ENCODE data around the gene ZNF217. TPM values are rescaled to one million over a fixed set of nuclear protein-coding genes. Genes with fewer than 3 reads are reported as not detected.

Gene ZNF217
- total RNA-seq, 4 donors from 2014 or later, result 18.0 to 42.8 (median 27.8) TPM

DNA sequence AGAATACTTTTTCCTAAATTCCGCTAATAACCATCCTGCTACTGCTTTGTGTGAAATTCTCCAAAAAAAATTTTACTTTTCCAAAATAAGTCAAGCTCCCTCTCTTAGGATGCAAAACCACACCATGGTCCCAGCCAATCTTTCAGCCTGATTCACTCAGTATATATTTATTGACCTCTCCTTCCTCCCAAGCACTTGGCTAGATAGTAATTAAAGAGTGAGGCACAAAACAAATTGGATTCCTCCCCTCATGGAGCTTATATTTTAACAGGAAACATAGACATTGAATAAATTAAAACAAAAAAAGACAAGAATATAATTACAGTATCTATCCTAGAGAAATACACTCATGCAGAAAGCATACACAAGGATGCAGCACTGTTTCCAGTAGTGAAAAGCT is 9.0 kb upstream of the ZNF217 start:
- Histone ChIP-seq H3K27me3 (no peaks in the 10 kb centered on the region), H3K9me3 (no peaks in the 10 kb centered on the region), H3K36me3 (no peaks in the 10 kb centered on the region), H3K4me1 (peaks cover under 1 to 4% of the 10 kb centered on the region in 2 donors), H3K4me3 (replicated peaks in 1 of 3) (no peak overlapping the region), H3K27ac (no peak overlapping the region)
- intact Hi-C loops (cut with DNase I), result no loop called here
- TF ChIP-seq, protein P1, sequence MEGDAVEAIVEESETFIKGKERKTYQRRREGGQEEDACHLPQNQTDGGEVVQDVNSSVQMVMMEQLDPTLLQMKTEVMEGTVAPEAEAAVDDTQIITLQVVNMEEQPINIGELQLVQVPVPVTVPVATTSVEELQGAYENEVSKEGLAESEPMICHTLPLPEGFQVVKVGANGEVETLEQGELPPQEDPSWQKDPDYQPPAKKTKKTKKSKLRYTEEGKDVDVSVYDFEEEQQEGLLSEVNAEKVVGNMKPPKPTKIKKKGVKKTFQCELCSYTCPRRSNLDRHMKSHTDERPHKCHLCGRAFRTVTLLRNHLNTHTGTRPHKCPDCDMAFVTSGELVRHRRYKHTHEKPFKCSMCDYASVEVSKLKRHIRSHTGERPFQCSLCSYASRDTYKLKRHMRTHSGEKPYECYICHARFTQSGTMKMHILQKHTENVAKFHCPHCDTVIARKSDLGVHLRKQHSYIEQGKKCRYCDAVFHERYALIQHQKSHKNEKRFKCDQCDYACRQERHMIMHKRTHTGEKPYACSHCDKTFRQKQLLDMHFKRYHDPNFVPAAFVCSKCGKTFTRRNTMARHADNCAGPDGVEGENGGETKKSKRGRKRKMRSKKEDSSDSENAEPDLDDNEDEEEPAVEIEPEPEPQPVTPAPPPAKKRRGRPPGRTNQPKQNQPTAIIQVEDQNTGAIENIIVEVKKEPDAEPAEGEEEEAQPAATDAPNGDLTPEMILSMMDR (IDR thresholded peaks at IDR 0.05), result no peak
- TF ChIP-seq POLR2A (IDR thresholded peaks at IDR 0.05), result no peak
- DNase-seq, result no peak
- 95 to 100% methylated on average over 1 of the region's 1 CpG for WGBS, 2 donors

GRCh38 chr20:53599910-53600632 is 6.4 kb upstream of the ZNF217 start:
- intact Hi-C loops (cut with DNase I), result no loop called here
- TF ChIP-seq, protein P1 (IDR thresholded peaks at IDR 0.05), result no peak
- no peak for TF ChIP-seq POLR2A (IDR thresholded peaks at IDR 0.05)
- WGBS, 2 donors, result 72 to 74% methylated on average over 13 of the region's 13 CpGs
- Histone ChIP-seq H3K4me1 (peaks cover 15 to 17% of the 10 kb centered on the region in 2 donors), H3K4me3 (replicated peaks in 1 of 3) (no peak overlapping the region), H3K27me3 (no peaks in the 10 kb centered on the region), H3K27ac (no peak overlapping the region), H3K36me3 (no peaks in the 10 kb centered on the region), H3K9me3 (no peaks in the 10 kb centered on the region)
- DNase-seq, result no peak

DNA sequence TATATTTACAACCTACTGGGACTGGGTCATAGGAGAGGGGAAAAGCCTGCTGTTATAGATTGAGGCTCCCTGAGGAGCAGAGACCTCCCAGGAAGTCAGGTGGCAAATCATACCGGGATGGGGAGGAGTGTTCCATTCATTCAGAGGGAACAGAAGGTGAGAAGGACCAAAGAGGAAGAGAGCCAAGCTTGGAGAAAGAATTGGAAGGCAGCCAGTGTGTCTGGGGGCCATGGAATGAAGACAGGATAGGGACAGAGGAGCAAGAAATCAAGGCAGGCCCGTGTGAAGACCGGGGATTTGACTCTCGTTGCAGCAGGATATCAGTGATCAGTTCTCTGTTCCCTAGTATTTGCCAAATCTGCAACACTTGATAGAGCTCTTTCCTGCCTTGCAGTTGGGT is 5.7 kb upstream of the ZNF217 start:
- 56 to 57% methylated on average over 4 of the region's 4 CpGs for WGBS, 2 donors
- Histone ChIP-seq H3K9me3 (no peaks in the 10 kb centered on the region), H3K36me3 (no peaks in the 10 kb centered on the region), H3K27ac (peak overlapping the region in 1 of 3 donors; percentile 17), H3K4me1 (peaks cover 15 to 17% of the 10 kb centered on the region in 2 donors), H3K27me3 (no peaks in the 10 kb centered on the region), H3K4me3 (replicated peaks in 1 of 3) (no peak overlapping the region)
- no peak for DNase-seq
- TF ChIP-seq POLR2A (IDR thresholded peaks at IDR 0.05), result no peak
- TF ChIP-seq, protein P1 (IDR thresholded peaks at IDR 0.05), result no peak
- intact Hi-C loops (cut with DNase I), result no loop called here

- H3K4me3 ChIP-seq (replicated peaks in 1 of 3), result no peak overlapping the region
Measured at GRCh38 chr20:53599044-53599362, 5.4 kb upstream of the ZNF217 start.

More at GRCh38 chr20:53599044-53599362, 5.4 kb upstream of the ZNF217 start:
- H3K9me3 ChIP-seq, result no peaks in the 10 kb centered on the region
- H3K27ac ChIP-seq, result peak overlapping the region in 1 of 3 donors; percentile 17
- no peaks in the 10 kb centered on the region for H3K27me3 ChIP-seq
- H3K4me1 ChIP-seq, result peaks cover 15 to 17% of the 10 kb centered on the region in 2 donors
- intact Hi-C loops (cut with DNase I), result no loop called here
- no peak for DNase-seq
- 83 to 91% methylated on average over 2 of the region's 2 CpGs for WGBS, 2 donors
- no peak for TF ChIP-seq POLR2A (IDR thresholded peaks at IDR 0.05)
- TF ChIP-seq, protein P1 (IDR thresholded peaks at IDR 0.05), result no peak
- no peaks in the 10 kb centered on the region for H3K36me3 ChIP-seq

Data from thyroid gland (tissue), 4 donors.